Measurements from ENCODE around the gene ZNF366.

Gene ZNF366

GRCh38 chr5:72519111-72519510 lies 11.9 kb upstream of the ZNF366 start:
- no peak for DNase-seq

- peak in 1 of 2 experiments; percentile 15 for DNase-seq
Measured at GRCh38 chr5:72518001-72518683, 10.9 kb upstream of the ZNF366 start.

GRCh38 chr5:72516916-72517315 lies 9.7 kb upstream of the ZNF366 start:
- no peak for DNase-seq

GRCh38 chr5:72515211-72515610 lies 8.0 kb upstream of the ZNF366 start:
- DNase-seq: no peak

- DNase-seq: no peak
Measured at GRCh38 chr5:72512593-72512860, 5.3 kb upstream of the ZNF366 start.

- DNase-seq: no peak
Measured at GRCh38 chr5:72511774-72512592, 4.8 kb upstream of the ZNF366 start.

- DNase-seq: no peak
Measured at GRCh38 chr5:72511366-72511765, 4.2 kb upstream of the ZNF366 start.

GRCh38 chr5:72510610-72511181 lies 3.5 kb upstream of the ZNF366 start:
- peak in 1 of 2 experiments; percentile 77 for DNase-seq

GRCh38 chr5:72509401-72509800 lies 2.2 kb upstream of the ZNF366 start:
- peak; percentile 23 to 60 for DNase-seq

- no peak for DNase-seq
Measured at GRCh38 chr5:72508241-72509170, 1.3 kb upstream of the ZNF366 start.

GRCh38 chr5:72507907-72508238 lies 663 bp upstream of the ZNF366 start:
- no peak for DNase-seq

- DNase-seq: no peak
Measured at GRCh38 chr5:72506158-72506549, 1.1 kb downstream of the ZNF366 start.

GRCh38 chr5:72505539-72506157 lies 1.6 kb downstream of the ZNF366 start:
- DNase-seq: no peak

- no peak for DNase-seq
Measured at GRCh38 chr5:72505016-72505415, 2.2 kb downstream of the ZNF366 start.

GRCh38 chr5:72503888-72504491 lies 3.2 kb downstream of the ZNF366 start:
- DNase-seq: no peak

- peak in 1 of 2 experiments; percentile 39 for DNase-seq
Measured at GRCh38 chr5:72501488-72501887, 5.7 kb downstream of the ZNF366 start.

- no peak for DNase-seq
Measured at GRCh38 chr5:72499730-72500129, 7.5 kb downstream of the ZNF366 start.

GRCh38 chr5:72499090-72499489 lies 8.1 kb downstream of the ZNF366 start:
- no peak for DNase-seq

- DNase-seq: no peak
Measured at GRCh38 chr5:72498284-72498683, 8.9 kb downstream of the ZNF366 start.

- no peak for DNase-seq
Measured at GRCh38 chr5:72497823-72498222, 9.4 kb downstream of the ZNF366 start.

GRCh38 chr5:72495410-72495809 lies 11.8 kb downstream of the ZNF366 start:
- DNase-seq: no peak

- DNase-seq: no peak
Measured at GRCh38 chr5:72494623-72495124, 12.5 kb downstream of the ZNF366 start.
